GM18873 (cell line): Measurements from ENCODE around the gene PORCN.

ENCODE experiments used
- ATAC-seq: cut with Tn5 transposase; IDR thresholded peaks from one replicate; pipeline ENCODE4 v1.9.1; 2021; ENCODE audit warnings: mild to moderate bottlenecking, moderate library complexity, moderate number of reproducible peaks; ENCODE audit not compliant: unreplicated experiment, low FRiP score

PORCN gene

DNA sequence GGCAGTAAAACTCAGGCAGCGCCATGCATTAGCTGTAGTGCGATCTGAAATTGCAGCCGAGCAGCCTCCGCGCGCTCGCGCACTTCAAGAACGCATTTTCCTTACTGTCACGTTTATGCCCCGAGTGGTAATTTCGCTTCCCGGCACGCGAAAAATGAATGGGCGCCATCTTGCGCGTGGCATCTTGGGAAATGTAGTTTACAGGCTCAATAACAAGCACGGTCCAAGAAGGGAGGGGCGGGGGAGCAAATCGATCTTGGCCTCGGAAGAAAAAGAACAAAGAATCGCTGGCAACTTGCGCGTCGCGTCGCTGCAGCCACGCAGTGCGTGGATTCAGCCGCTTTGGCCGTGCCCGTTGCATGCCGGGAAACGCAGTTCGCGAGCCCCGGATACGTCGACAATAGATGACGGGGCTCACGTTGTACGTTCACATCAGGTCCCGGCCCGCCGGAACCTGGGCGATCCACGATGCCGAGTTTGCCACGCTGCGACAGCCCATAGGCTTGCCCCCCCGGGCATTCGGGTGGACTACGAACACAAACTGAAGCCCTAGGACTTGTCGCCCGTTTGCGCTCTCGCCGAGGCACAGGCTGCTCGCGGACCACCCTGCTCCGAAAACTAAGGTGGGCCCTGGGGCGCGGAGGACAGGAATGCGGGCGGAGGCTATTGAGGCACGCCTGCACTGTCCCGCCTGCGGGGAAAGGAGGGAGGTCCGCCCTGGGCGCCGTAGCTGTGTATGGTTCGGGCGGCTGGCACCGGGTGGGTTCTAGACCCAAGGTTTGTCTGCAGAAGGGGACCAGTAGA lies 32.8 kb upstream of the PORCN start, which contains the start of gene FTSJ1:
Gene FTSJ1, plus strand, starts transcription at position 426 of the 804 bp plus-strand sequence. CDS start 1,849 bp downstream, outside the sequence.
- peak; percentile 81 for ATAC-seq

DNA sequence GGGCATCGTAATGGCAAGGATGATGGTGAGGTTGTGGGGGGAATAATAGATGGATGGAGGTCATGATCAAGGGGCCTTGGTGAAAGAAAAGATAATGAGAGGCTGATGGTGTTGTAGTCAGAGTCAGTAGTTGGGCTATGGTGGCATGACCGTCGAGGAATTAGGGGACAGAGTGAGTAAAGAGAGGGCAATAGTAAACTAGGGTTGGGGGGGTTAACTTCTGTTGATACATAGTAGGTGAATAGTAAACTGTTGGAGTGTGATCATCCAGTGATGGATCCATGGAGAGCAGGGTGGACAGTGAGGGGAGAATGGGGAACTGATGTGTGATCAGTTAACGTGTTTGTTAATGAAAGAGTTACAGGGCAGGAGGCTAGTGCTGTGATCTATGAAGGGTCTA lies 31.9 kb upstream of the PORCN start:
- no peak for ATAC-seq

DNA sequence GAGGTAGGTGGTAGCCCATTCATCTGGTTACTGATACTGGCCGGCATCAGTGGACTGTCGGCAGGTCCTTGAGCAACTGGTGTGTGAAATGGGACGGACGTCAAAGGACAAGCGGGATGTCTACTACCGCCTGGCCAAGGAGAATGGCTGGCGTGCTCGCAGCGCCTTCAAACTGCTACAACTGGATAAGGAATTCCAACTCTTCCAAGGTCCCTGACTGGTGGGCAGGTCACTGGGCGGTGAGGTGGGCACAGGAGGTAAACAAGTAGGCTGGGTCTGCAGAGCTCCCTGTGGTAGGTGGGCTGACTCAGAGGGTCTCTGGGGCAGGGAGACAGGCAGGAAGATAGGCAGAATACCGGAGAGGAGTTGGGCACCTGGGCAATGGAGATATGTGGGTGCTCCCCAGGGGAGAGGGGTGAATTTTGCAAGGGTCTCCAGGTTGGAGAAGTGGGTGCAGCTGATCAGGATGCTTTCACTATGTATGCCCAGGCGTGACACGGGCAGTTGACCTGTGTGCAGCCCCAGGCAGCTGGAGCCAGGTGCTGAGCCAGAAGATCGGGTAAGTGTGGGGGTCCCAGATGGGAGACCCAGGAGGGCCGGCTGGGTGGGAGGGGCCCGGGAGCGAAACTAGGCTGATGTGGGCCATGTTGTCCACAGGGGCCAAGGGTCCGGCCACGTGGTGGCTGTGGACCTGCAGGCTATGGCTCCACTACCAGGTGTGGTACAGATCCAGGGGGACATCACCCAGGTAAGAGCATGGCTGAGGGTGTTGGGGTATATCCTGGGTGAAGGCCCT lies 30.6 kb upstream of the PORCN start:
- no peak for ATAC-seq

DNA sequence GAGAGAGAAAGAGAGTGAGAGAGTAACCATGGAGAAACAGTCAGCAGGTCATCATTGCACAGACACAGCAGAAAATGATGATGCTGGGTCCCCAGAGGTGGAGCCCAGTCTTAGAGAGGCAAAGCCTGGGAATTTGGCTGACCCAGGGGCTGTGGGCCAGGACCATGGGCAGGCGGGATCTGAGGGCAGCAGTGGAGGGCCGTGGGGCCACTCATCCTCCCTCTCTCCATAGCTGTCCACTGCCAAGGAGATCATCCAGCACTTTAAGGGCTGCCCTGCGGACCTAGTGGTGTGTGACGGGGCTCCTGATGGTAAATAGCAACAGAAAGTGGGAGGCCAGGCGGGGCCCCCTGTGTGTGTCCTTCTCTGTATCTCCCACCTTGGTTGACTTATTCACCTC lies 30.0 kb upstream of the PORCN start:
- no peak for ATAC-seq

DNA sequence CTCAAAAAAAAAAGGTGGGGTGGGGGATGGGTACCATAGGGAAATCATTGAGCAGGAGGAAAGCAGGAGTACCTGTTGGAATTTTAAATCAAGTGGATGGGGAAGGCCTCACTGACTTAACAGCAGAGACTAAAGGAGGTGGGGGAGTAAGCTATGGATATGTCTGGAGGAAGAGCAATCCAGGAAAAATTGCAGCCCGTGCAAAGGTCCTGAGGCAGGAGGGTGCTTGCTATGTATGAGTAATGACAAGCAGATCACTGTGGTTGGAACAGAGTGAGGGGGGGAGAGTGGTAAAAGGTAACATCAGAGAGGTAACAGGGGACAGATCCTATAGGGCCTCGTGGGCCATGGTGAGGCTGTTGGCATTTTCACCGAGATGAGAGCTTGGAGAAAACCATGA lies 28.6 kb upstream of the PORCN start:
- no peak for ATAC-seq

DNA sequence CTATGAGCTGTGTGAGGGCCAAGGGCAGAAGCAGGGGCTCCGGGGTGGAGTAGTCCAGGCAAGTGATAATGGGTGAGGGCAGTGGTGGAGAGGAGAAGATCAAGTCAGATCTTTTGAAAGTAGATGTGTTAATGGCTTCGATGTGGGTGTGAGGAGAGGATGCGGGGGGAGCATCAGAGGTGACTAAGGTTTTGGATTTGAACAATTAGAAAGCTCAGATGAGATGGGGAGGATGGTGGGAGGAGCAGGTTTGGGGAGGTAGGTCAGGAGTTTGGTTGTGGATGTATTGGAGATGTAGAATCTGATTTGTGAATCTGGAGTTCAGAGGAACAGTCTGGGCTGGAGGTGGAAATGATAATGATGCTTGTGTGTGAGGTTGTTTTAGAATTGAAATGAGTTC lies 28.2 kb upstream of the PORCN start:
- ATAC-seq, result no peak

DNA sequence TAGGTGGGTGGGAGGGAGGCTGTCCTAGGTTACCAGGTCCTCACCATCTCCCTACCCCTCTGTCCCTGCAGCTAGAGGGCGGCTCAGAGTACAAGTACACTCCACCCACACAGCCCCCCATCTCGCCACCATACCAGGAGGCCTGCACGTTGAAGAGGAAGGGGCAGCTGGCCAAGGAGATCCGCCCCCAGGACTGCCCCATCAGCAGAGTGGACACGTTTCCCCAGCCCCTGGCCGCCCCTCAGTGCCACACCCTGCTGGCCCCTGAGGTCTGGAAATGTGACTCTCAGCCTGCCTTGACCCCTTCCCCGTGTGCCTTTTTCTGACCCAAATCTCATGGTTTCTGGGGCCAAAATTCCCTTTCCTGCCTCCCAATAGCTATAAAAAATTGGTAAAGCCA lies 26.3 kb upstream of the PORCN start:
- ATAC-seq, result no peak

DNA sequence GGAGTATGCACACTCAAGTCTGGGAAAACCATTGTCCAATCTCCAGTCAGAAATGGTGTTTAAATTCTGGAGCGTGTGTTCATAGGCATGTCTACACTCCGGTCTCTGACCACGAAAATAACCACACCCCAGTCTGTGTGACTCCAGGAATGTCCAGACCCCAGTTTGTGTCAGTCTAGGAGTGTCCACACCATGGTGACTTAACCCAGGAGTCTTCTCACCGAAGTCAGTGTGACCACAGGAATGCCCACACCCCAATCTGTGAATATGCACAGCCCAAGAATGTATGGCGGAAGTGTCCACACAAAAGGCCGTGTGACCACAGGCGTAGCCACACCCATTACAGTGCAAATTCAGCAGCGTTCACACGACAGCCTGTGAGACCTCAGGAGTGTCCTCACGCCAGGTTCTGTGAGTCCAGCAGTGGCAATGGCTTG lies 21.4 kb upstream of the PORCN start:
- no peak for ATAC-seq

DNA sequence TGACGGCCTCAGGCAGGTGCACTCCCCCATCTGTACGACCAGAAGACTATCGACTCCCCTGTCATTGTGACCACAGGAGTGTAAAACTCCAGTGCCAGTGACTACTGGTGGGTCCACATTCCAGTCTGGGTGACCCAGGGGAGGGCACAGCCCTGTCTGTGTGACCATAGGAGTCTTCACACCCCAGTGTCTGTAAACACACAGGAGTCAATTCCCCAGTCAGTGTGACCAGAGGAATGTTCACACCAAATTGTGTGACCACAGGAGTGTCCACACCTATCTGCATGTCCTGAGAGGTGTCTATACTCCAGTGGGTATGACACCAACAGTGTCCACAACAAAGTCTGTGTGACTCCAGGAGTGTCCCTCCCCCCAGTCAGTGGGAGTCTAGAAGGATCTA lies 20.8 kb upstream of the PORCN start:
- ATAC-seq, result no peak

DNA sequence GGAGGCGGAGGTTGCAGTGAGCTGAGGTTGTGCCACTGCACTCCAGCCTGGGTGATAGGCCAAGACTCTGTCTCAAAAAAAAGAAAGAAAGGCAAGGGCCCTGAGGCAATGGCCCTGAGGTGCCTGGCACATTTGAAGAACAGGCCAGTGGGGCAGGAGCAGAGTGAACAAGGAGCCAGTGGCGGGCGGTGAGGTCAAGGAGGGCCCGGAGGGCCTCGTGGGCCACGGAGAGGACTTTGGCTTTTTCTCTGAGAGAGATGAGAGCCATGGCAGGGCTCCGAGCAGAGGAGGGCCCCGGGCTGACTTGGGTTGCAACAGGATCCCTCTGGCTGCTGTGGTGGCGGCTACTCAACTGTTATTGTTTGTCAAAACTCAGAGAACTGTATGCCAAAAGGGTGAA lies 19.5 kb upstream of the PORCN start:
- ATAC-seq, result no peak

DNA sequence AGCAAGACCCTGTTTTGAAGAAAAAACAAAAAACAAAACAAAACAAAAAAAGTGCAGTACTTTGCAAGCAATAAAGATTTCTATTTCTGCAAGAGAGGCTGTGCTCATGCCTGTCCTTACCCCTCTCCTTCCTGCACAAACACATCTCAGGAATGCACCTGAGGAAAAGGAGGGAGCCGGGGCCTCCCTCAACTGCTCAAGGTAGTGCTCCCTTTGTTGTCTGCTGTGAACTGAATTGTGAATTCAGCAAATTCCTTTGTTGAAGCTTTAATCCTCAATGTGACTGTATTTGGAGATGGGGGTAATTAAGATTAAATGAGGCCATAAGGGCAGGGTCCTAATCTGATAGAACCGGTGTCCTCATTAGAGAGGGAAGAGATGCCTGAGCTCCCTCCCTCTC lies 18.9 kb upstream of the PORCN start:
- ATAC-seq, result no peak

DNA sequence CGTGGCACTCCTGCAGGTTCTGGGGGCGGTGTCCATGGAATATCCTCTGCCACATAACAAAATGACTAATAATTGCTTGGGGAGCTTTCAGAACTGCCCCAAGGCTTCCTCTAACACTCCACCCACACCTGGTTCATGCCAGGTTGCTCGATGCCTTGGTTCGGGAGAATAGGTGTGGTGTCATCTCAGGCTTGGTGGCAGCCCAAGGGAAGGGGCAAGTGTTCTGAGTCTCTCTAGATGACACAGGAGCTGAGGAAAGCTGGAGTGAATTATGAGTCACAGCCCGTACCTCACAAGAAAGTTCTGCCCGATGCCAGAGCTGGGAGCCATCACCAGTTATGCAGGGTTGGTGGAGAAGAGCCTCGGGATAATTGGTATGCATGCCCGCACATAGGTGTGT lies 18.1 kb upstream of the PORCN start:
- no peak for ATAC-seq

DNA sequence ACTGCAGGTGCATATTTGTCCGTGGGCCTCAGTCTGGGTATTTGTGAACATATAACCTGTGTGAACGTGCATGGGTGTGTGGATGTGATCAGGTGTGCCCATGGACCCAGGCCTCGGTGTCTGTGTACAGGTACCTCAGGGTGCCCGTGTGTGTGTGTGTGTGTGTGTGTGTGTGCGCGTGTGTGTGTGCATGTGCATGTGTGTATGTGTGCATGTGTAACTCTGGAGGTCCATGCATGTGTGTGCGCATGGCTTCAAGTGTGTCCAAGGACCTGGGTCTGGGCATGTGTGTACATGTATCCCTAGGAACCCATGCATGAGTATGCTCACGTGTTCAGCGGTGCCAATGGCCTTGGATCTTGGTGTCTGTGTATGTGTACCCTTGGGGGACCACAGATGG lies 17.0 kb upstream of the PORCN start:
- ATAC-seq, result no peak

DNA sequence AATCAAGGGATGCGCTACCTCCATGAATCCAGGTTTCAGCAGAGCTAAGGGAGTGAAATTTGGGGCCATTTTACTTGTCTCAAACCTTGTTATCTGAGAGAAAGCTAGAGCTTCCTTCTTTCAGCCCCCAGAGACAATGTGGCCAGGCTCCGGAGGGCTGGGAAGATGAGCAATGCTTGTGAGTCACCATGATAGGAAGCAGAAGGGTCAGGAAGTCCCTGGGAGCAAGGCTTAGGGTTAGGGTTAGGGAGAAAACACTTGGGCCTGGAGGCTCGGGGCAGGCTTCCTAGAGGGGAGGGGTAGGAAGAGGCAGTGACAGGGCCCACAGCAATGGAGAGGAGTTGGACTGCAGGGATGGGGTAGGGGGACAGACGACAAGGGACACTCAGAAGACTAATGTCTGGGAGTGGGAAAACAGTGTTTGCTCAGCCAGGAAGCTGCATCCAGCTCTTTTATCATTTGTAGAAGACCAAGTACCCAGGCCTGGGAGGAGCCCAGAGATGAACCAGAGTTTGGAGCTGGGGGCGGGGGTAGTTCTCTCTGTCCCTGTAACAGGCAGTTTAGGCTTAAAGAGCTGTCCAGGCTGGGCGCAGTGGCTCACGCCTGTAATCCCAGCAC lies 16.4 kb upstream of the PORCN start:
- ATAC-seq, result no peak

DNA sequence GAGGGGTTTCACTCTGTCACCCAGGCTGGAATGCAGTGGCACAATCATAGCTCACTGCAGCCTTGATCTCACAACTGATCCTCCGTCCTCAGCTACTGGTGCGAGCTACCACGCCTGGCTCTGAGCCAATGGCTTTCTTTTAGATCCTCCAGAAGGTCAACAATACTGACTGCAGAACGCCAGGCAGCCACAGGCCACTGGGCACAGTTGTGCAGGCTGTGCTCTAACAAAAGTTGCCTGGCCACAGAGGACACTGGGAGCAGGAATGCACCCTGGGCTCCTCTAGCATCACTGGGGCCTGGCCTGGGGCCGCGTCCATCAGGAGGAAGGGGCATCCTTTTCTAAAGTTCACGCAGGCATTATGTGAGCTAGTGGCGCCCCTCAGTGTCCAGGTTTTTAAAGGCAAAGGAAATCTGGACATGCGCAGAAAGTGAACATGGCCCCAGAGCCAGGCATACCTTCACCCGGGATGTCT lies 14.9 kb upstream of the PORCN start:
- no peak for ATAC-seq

DNA sequence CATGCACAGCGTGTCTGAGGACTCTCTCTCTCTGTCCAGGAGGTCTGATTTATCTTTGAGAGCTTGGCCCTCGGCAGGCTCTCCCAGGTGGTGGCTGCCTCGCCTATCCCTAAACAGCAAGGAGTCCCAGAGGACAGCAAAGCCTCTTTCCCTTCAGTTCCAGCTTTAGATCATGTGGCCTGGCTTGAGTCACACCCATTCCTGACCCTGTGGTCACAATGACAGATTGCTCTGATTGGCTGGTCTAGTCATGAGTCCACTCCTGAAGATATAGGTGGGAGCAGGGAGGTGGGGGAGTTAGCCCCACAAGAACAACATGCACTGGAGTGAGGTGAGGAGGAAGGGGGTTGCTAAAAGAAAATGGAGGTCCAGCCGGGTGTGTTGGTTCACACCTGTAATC lies 12.1 kb upstream of the PORCN start:
- no peak for ATAC-seq

DNA sequence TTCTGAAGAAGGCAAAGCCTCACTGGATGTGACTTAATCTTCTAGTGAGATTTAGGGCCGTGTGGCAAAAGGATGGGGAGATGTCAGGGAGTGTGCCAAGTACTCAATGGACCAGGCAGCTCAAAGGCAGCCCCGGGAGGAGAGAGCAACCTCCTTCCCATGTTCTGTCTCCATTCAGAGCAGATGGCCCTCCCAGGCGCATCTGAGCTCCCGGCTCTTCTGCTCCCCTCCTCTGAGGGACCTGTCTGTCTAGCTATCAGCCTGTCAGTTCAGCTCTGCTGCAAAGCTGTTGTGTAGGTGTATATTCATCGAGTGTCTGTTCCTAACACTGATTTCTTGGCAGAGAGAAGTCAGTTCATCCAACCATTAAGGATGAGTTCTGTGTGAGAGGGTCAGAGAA lies 10.9 kb upstream of the PORCN start:
- no peak for ATAC-seq

DNA sequence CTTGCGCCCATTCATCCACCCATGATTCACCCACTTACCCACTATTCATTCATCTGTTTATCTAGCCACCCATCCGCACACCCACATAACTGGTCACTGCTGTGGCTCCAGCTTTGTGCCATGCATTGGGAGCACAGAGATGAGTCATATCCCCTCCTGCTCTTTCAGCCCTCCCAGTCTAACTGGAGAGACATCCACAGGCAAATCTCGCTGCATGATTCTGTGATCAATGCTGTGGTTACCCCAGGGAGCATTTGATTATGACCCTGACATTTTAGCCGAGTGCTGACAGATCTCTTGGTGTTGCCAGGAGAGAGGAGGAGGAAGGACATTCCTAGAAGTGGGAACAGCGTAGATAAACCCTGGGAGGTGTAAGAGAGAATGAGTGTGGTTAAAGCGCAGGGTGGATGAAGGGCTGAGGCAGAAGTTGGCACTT lies 10.4 kb upstream of the PORCN start:
- ATAC-seq, result no peak

DNA sequence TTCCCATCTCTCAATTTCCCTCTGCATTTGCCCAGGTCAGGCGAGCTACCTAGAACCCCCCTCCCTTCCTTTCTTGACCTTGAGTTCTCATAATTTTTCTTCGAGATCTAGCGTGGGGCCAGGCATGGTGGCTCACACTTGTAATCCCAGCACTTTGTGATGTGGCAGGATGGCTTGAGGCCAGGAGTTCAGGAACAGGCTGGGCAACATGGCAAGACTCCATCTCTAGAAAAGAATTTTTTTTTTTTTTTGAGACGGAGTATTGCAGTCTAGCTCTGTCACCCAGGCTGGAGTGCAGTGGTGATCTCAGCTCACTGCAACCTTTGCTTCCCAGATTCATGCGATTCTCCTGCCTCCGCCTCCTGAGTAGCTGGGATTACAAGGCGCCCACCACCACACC lies 4.5 kb upstream of the PORCN start:
- no peak for ATAC-seq

DNA sequence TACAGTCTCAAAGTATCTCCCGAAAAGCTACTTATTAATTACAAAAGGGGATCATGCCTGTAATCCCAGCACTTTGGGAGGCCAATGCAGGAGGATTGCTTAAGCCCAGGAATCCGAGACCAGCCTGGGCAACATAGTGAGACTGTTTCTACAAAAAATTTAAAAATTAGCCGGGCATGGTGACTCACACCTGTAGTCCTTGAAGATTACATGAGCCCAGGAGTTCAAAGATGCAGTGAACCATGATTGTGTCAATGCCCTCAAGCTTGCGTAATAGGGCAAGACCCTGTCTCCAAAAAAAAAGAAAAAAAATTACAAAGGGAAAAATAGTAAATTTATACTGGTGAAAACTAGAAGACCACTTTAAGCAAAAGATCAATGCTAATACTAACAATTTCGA lies 3.3 kb upstream of the PORCN start:
- no peak for ATAC-seq

DNA sequence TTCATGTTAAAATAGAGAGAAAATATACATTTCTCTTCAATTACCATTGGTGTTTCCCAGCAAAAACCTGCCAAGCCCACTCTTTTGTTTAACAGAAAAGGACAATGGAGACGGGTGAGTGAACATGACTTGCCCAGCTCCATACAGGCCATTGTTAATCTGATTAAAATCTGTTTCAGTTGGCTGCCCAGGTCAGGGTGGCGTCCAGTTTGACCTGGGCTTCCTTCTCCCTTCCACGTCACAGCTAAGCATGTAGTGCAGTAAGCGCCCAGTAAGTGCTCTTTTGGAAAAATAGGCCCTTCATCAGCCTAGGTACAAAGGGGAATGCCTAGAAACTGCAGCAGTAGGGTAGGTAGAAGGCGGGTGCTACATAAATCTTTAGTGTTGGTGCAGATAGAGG lies 1.5 kb upstream of the PORCN start:
- ATAC-seq, result no peak
